SKM-1 (cell line): ENCODE data around the gene VMP1.

ENCODE experiments used
- DNase-seq: peaks from one replicate; lab custom pipeline; 2025; ENCODE audit not compliant: unreplicated experiment; lab: John Stamatoyannopoulos, UW

The VMP1 gene

DNA sequence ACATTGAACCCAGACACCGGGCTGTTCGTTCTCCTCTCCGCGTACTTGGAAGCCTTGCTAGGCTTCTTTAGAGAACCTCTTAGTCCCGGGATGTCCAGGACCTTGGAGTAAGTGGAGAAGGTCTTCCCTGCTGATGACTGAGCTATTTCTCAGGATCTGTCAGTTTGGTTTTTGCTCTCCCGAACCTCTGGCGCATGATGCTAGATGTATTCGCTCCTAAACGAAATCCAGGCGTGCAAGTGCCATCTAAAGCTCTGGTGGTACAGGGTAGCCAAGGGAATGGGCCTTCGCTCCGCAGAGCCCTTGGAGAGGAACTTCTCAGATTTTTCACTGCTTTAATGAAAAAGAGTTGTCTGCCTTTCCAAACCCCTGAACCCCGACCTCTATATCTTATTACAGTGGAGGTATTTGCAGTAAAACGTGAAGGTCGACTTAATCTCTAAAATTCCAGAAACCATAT lies 547 bp downstream of the VMP1 start:
- DNase-seq, result no peak

DNA sequence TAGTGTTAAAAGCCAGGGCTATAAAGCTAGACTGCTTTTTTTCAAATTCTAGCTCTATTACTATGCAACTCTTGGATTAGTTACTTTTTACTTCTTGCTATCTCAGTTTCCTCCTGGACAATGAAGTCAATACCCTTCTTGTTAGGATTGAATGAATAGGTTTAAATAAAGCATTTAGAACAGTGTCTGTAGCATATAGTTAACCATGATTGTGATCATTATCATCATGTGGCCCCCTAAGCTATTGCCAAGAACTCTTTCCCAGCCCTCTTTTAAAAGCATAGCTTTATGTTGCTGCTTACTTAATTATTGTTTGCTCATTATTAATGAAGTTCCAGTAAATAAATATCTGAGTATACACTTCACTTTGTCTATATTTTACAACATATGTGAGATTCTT lies 4.5 kb downstream of the VMP1 start:
- DNase-seq, result no peak

DNA sequence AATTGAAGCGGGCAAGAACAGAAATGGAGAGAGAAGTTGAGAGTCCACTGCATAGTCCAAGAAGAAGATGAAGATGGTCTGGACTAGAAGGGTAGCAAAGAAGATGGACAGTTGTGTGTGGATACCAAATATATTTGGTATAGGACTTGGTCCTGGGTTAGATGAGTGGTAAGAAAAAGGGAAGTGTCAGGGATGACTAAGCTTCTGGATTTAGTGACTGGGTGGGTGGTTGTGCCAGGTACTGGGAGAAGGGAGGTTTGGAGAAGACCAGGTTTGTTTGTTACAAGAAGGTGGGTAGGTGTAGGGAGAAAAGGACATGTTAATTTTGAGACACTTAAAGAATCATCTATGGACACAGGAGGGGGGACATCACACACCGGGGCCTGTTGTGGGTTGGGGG lies 5.4 kb downstream of the VMP1 start:
- peak; percentile 4 for DNase-seq

DNA sequence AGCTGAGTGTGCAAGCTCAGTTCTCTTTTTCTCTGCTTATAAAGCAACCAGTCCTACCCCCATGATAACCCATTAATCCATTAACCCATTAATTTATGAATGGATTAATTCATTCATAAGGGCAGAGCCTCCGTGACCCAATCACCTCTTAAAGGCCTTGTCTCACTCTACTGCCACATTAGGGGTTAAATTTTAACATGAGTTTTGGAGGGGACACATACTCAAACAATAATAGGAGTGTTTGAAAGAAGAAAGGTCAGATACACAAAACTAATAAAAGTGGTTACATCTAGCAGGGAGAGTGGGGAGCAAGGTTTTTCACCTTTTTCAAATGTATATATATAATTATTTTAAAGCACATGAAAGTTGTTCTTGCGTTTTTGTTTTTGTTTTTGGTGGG lies 6.8 kb downstream of the VMP1 start:
- no peak for DNase-seq

DNA sequence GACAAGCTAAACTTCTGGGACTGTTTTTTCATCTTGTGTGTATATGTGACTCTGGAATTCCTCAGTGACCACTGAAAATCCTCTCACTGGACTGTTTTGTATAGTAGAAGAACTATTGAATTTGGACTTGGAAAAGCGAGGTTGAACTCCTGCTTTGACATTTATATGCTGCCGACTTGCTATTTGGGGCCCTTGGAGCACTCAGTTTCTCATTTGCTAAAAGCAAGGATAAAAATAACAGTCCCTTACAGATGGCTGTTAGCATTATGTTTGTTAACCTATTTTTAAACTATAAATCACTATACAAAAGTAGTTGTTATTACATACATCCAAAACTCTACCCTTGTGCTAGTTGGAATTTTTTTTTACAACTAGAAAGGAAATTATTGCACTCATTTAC lies 9.0 kb downstream of the VMP1 start:
- DNase-seq, result no peak

DNA sequence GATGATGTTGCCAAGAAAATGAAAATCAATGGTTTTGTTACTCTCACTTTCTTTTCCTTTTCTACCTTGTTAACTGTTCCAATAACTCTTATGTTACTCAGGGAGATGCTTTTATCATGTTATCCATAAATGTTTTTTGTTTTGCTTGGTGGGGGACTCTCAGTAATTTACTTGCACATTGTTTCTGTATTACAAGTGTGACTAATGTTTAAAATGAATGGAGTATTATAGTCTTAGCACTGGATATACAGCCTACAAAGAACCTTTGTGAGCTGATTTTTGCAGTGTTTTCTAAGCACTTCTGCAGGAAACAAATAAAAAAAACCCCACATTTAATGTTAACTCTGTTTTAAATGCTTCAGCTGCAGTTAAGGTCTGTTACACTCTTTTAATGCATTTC lies 12.1 kb downstream of the VMP1 start:
- no peak for DNase-seq

DNA sequence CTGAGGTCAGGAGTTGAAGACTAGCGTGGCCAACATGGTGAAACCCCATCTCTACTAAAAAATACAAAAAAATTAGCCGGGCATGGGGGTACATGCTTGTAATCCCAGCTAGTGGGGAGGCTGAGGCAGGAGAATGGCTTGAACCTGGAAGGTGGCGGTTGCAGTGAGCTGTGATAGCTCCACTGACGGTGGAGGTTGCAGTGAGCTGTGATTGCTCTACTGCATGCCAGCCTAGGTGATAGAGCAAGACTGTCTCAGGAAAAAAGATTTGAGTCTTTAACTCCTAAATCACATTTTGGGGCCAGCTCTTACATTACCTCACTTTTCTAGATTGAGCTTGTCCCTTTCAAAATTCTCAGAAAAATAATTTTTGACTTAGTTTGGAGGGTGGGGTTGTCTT lies 15.2 kb downstream of the VMP1 start:
- no peak for DNase-seq

DNA sequence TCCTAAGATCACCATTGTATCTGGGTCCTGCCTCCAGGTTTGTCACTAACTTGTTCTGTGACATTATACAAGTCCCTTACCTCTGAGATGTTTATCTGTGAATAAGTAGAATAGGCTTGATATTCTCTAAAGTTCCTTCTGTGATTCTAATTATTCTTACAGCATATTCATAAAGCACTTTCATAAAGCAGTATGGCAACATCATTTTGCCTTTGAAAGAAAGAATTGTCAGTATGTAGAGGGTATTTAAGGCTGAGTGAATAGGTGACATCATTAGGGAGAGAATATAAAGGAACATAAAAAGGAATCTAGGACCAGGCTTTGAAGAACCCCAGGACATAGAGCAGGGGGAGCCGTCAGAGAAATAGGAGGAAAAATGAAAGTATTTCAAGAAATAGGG lies 15.6 kb downstream of the VMP1 start:
- DNase-seq, result no peak

DNA sequence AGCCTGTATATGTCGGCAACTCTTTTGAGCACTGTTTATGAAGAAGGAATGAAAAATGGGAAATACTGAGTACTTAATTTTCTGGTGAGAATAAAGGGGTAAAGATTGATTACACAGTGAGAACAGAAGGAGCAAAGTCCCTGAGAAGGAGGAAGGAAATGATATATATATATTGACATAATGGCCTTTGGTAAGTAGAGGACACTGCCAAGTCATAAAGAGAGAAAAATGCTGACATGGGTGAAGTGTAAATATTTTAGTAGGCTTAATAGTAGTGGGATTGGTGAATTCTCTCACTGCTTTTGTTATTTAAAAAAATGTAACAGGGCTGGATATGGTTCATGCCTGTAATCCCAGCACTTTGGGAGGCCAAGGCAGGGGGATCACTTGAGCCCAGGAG lies 16.2 kb downstream of the VMP1 start:
- no peak for DNase-seq

DNA sequence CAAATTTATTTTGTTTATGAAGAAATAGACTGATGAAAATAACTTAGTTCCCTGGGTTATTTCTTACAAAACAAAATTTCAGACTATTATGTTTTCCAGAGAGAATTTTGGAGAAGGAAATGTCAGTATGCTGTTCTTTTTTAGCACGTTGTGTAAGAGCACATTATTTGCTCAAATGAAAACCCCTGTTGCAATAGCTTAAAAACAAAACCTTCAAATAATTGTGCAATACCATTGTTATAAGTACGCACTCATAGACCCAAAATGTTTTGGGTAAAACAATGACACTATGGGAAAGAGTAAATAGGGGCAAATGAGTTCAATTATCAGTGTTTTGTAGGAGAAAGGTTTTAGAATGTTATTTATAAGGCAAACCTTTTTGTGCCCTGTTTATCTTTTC lies 18.2 kb downstream of the VMP1 start:
- DNase-seq, result peak; percentile 60

DNA sequence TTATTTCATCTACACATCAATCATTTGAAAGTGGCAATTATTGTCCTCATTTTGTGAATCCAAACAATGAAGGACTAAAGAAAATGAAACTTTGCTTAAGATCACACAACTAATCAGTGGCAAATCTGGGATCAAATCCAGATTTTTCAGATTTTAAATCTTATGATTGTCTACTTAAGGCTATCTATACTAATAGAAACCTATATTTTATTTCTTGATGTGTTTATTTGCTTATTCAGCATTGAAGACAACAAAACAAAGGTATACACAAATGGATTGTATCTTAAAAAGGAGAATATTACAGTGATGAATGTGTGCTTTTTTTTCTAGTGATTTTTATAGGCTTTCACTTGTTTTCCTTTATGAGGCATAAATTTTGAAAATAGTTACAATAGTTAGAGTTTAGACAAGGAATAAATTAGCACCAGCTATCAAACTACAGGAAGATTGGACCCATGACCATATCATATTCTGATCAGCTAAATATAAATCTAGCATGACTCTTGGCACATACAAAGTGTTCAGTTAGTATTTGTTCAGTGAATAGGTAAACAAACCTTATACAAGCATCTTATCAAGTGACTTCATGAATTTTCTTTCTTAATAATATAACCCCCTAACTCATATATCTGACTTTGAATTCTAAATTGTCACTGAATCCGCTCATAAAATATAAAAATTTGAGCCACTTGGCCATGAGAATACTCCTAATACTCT lies 20.5 kb downstream of the VMP1 start:
- DNase-seq, result no peak

DNA sequence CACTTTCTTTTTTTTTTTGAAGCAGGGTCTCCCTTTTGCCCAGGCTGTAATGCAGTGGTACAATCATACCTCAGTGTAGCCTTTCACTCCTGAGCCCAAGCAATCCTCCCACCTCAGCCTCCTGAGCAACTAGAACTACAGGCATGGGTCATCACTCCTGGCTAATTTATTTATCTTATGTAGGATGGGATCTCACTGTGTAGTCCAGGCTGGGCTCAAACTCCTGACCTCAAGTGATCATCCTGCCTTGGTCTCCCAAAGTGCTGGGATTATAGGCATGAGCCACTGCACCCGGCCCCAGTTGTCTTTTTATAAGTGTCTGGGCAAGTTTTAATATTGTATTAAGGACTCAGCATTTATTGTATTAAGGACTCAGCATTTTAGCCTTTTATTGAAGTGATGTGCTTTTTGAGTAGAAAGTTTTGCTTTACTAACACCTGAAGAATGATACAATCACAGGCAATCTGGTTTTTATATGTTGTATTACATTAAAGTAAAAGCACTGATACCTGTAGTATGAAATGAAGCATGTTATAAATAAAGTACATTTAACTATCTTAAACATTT lies 22.9 kb downstream of the VMP1 start:
- DNase-seq, result no peak

DNA sequence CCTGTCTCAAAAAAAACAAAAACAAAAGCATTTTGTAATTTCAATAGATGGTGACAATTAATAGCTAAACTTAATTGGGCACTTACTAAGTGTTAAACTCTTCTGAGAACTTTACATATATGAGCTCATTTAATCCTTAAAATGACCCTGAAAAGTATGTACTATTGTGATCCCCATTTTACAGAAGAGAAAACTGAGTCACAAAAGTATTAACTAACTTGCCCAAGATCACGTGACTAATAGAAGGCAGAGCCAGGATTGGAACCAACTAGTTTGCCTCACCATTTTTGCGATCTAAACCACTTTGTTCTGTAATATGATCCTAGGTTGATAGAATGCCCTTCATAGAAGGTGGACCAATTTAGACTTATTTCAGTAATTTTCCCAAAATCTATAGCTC lies 26.2 kb downstream of the VMP1 start:
- DNase-seq, result no peak

DNA sequence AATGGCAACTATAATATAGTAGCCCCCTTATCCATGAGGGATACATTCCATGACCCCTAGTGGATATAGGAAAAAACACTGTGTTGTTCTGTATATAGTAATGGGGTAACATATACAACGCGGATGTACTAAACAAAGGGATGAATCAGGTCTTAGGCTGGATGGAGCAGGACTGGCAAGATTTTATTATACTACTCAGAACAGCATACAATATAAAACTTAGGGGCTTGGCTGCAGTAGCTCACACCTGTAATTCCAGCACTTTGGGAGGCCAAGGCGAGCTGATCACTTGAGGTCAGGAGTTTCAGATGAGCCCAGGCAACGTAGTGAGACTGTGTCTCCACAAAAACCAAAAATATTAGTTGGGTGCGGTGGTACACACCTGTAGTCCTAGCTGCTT lies 26.8 kb downstream of the VMP1 start:
- no peak for DNase-seq

DNA sequence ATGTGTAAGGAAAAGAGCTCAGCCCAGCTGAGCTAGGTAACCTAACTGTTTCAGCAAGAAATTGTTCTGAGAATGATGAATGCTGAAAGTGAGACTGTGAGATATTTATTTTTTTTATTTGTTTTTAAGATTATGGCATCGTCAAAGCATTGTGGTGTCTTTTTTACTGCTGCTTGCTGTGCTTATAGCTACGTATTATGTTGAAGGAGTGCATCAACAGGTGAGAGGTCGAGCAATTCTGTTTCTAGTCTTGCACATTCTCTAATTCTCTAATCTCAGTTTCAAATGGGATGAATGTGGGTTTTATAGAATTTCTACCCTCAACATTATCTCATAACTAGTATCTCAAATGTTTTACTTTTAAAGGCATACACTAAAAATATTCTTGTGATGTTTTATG lies 29.9 kb downstream of the VMP1 start:
- no peak for DNase-seq

DNA sequence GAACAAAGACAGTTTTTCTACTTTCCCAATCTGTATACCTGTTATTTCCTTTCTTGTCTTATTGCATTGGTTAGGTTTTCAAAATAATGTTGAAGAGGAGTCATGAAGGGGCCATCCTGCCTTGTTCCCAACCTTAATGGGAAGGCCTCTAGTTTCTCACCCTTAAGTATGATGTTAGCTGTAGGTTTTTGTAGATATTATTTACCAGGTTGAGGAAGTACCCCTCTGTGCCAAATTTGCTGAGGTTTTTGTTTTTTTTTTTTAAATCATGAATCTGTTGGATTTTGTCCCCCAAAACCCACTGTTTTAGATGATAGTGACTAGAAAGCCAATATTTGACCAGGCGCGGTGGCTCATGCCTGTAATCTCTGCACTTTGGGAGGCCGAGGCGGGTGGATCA lies 36.4 kb downstream of the VMP1 start:
- no peak for DNase-seq

DNA sequence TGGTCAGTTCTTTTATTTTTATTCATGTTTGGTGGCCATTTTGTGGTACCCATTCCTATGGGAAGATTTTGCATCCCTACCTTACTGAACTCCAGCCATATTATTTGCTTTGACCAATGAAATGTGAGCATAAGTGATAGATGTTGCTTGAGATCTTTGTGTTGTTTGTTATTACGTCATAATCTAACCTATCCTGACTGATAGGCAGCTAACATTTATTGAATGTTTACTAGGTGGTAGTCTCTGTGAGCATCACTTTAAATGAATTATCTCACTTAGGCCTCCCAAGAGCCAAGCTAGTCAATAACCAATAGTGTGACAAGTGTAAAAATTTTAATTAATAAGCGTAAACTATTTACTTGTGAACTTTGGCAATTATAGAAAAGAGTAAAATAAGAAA lies 37.6 kb downstream of the VMP1 start:
- no peak for DNase-seq

DNA sequence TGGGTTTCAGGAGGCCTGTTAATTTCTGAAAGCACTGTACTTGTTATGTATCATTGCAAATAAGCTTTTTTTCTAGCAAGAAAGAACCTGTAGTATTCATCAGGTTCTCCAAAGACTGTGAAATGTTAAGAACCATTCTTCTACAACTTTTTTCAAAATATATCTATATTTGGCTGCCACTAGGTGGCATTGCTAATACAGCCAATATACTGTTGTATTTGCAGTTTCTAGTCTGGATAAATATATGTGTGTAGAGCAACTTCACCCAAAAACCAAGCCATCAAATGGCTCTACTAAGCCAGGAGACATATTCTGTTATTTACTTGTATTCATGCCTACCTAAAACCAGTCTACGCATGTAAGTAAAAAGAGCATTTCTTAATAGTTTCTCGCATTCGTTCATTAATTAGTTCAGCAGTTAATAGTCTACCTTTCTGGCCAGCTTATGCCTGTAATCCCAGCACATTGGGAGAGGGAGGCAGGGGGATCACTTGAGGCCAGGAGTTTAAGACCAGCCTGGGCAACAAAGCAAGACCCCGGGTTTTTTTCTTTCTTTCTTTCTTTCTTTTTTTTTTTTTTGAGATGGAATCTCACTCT lies 39.5 kb downstream of the VMP1 start:
- no peak for DNase-seq

DNA sequence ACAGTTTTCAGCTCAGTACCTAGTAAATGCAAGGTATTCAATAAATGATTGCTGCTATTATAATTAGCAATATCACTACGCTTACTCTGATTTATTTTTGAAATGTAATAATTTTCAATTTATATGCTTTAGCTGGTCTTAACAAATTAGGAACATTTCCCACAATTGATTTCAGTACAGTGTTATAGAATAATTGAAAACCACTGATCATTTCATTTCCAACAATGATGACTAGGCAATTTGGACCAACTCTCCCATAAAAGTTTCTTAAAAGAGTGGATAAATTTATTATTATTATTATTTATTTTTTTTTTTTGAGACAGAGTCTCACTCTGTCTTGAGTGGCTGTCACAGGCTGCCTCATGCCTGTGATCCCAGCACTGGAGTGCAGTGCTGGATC lies 41.1 kb downstream of the VMP1 start:
- DNase-seq, result no peak

DNA sequence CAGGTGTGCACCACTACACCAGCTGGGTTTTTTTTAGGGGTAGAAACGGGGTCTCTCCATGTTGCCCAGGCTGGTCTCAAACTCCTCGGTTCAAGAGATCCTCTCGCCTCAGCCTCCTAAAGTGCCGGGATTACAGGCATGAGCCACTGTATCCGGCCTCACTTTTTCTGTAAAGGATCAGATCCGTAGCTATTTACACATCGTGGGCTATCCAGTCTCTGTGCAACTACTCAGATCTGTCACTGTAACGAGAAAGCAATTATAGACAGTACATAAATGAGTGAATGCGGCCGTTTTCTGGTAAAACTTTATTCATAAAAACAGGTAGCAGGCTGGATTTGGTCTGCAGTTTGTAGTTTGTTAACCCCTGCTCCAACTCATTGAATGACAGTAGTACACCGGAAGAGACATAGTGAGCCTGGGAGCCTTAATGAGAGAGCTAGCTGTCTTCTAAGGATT lies 44.5 kb downstream of the VMP1 start:
- no peak for DNase-seq

DNA sequence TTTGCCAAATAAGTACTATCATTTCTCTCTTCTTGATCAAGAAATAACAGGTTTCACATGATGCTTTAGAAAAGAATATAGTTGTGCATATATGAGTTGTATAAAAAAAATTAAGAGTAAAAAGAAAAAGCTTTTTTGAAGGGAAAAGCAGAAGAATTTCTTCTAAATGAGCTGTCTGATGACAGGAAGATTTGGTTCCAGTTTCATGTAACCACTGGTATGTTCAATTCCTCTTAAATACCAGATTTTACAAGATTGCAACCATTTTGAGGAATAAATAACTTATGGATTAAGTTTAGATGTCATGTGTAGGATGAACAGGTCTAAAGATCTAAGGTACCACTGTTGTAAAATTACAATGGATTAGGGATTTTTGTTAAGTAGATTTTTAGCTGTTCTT lies 45.0 kb downstream of the VMP1 start:
- no peak for DNase-seq

DNA sequence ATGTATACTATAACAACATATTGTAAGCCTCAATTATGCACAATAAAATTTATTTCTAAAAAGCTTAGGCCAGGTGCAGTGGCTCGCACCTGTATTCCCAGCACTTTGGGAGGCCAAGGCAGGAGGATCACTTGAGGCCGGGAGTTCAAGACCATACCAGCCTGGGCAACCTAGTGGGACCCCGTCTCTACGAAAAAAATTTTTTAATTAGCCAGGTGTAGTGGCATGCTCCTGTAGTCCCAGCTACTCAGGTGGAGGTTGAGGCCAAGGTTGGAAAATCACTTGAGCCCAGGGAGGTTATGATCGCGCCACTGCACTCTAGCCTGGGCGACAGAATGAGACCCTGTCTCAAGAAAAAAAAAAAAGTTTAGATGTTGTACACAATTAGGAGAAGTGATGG lies 45.5 kb downstream of the VMP1 start:
- no peak for DNase-seq
